Raji (cell line): ENCODE measurements around the gene SUMF2.

Source experiments
- POLR2A ChIP-seq: IDR thresholded peaks from 2 replicates; pipeline ENCODE4 v1.6.1; 2011; ENCODE audit warnings: low read depth, low read length, control low read depth; ENCODE audit not compliant: insufficient read depth

Gene SUMF2

GRCh38 chr7:56062382-56062781 is 1.7 kb upstream of the SUMF2 start:
- TF ChIP-seq POLR2A, result no peak

DNA sequence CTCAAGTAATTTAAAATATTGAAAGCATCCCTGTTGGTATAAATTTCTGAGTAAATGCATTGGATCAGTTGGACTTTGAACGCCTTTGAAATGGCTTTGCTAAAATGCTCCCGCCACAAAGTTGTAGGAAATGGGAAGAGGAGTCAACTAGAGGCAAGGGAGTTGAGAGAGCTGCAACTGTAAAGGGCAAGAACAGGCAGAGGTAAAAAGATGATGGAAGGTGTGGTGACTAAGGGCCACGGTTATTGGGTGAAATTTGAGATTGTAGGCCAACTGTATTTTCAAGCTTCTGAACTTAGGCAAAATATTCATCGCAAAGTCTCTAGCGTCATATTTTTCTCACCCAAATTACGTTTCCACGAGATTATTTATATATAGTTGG is 595 bp upstream of the SUMF2 start:
- no peak for TF ChIP-seq POLR2A

GRCh38 chr7:56074371-56074791 is 10.3 kb downstream of the SUMF2 start:
- TF ChIP-seq POLR2A, result no peak

GRCh38 chr7:56077681-56078080 is 13.6 kb downstream of the SUMF2 start:
- TF ChIP-seq POLR2A, result no peak

DNA sequence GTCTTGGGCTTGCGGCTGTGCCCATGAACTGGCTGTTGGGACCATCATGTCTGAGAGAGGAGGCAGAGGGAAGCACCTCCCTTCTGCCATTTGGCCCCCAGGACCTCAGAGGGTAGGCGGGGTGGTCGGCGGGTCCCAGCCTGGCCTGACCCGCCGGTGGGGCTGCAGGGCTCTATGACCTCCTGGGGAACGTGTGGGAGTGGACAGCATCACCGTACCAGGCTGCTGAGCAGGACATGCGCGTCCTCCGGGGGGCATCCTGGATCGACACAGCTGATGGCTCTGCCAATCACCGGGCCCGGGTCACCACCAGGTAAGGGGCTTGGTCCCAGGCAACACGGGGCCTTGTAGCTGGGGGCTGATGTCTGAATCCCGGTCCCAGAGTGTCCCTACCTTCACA is 14.1 kb downstream of the SUMF2 start:
- no peak for TF ChIP-seq POLR2A

DNA sequence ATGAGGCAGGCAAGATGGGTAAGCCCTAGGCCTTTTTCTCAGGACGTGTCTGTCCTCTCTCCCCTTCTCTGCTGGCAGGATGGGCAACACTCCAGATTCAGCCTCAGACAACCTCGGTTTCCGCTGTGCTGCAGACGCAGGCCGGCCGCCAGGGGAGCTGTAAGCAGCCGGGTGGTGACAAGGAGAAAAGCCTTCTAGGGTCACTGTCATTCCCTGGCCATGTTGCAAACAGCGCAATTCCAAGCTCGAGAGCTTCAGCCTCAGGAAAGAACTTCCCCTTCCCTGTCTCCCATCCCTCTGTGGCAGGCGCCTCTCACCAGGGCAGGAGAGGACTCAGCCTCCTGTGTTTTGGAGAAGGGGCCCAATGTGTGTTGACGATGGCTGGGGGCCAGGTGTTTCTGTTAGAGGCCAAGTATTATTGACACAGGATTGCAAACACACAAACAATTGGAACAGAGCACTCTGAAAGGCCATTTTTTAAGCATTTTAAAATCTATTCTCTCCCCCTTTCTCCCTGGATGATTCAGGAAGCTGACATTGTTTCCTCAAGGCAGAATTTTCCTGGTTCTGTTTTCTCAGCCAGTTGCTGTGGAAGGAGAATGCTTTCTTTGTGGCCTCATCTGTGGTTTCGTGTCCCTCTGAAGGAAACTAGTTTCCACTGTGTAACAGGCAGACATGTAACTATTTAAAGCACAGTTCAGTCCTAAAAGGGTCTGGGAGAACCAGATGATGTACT is 15.5 kb downstream of the SUMF2 start:
- no peak for TF ChIP-seq POLR2A

DNA sequence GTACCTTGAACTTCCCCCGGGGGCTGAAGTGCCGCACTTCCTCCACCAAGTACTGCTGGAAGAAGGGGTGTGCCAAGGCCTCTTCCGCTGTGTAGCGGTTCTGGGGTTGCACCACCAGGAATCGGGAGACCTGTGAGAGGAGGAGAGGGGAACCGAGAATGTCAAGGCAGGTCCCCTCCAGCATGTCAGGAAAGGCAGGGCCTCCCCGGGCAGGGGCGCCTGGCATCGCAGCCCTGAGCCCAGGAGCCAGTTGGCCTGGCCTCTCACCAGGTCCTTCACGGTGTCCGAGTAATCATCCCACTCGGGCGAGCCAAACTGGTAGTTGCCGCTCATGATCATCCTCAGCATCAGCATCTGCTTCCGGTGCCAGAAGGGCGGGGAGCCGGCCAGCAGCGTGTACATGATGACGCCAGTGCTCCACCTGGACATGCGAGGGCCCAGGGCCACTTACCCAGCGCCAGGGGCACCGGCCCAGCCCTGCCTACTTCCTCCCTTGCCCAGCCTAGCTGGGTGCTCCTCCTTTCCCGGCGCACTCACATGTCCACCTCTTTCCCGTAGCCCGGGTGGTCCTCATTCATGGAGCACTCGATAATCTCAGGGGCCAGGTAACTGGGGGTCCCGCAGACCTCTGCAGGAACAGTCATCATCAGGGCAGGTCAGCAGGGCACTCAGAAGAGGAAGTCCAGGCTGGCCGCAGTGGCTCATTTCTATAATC is 17.7 kb downstream of the SUMF2 start:
- TF ChIP-seq POLR2A, result no peak

DNA sequence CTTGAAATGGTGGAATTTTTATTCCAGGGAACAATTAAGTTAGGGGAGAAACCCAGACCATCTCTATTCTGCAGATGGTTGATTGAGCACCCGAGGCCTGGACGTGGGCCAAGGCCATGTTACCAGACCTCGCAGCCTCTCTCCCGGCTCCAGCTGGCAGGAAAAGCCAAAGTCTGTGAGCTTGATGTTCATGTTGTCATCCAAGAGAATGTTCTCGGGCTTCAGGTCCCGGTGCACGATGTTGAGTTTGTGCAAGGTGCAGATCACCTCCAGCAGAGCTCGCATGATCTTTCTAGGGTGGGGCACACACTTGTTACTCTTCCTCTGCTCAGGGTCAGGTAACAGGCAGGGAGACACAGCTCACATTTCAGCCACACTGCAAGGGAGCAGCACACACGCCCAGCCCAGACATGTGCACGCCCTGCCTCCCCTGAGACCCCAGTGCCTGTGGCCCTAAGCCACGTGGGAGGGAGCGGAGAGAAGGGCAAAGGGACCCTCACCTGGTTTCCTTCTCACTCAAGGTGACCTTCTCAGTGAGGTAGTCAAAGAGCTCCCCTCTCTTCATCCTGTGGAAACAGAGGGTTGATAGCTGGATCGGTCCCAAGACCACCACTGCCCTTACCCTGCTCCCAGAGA is 19.2 kb downstream of the SUMF2 start:
- no peak for TF ChIP-seq POLR2A

GRCh38 chr7:56086761-56087160 is 22.7 kb downstream of the SUMF2 start:
- no peak for TF ChIP-seq POLR2A

GRCh38 chr7:56087445-56087844 is 23.4 kb downstream of the SUMF2 start:
- no peak for TF ChIP-seq POLR2A

- no peak for TF ChIP-seq POLR2A
Measured at GRCh38 chr7:56091591-56091990, 27.5 kb downstream of the SUMF2 start.

- no peak for TF ChIP-seq POLR2A
Measured at GRCh38 chr7:56092789-56093531, 28.9 kb downstream of the SUMF2 start, which contains the start of gene PHKG1. TSS of gene PHKG1 (minus strand) at chr7:56092952. CDS start at chr7:56088941, 4,011 bp downstream.

GRCh38 chr7:56097700-56098099 is 33.6 kb downstream of the SUMF2 start:
- no peak for TF ChIP-seq POLR2A

DNA sequence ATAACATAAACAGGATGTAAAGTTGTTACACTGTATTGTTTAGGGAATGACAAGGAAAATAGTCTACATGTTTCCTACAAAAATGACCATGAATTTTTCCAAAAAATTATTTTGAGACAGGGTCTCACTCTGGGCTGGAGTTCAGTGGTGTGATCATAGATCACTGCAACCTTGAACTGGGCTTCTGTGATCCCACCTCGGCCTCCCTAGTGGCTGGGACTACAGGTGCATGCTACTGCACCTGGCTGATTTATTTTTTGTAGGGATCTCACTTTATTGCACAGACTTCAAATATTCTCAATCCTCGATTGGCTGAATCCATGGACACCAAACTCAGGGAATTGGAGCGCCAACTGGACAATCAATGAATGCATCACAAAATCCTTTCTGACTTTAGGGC is 35.6 kb downstream of the SUMF2 start:
- TF ChIP-seq POLR2A, result no peak

GRCh38 chr7:56105508-56105907 is 41.4 kb downstream of the SUMF2 start:
- TF ChIP-seq POLR2A, result no peak
